Colonic mucosa (tissue), 4 donors: Measurements from ENCODE around the gene SHB. TPM values are rescaled to one million over a fixed set of nuclear protein-coding genes. Genes with fewer than 3 reads are reported as not detected.

Experiments
- DNase-seq: peaks from one replicate; pipeline ENCODE4 v3.0.0-alpha.2; 2020
- H3K27ac ChIP-seq: fragments of 200-600 bp; one replicate; pipeline ENCODE4 v1.8.0; 2021
- H3K27me3 ChIP-seq: fragments of 200-600 bp; one replicate; pipeline ENCODE4 v1.8.0; 2021
- H3K36me3 ChIP-seq: fragments of 200-600 bp; one replicate; pipeline ENCODE4 v1.8.0; 2021
- H3K4me1 ChIP-seq: fragments of 200-600 bp; one replicate; pipeline ENCODE4 v1.8.0; 2021; ENCODE audit warnings: mild to moderate bottlenecking
- H3K4me3 ChIP-seq: fragments of 200-600 bp; one replicate; pipeline ENCODE4 v1.8.0; 2021
- H3K9ac ChIP-seq, 2 donors: one replicate each; pipeline ENCODE4 v1.7.0; 2013; ENCODE audit warnings: control low read depth in 2 of 2, low read depth in 2 of 2, low read length in 2 of 2
- H3K9me3 ChIP-seq: fragments of 200-600 bp; one replicate; pipeline ENCODE4 v1.8.0; 2021
- intact Hi-C: fragments of 100-400 bp; cut with DNase I; formaldehyde crosslinking; loops from one replicate; pipeline ENCODE4 v1.14.1; 2022
- total RNA-seq, 2 donors: library from RNA; stranded (reverse); fragmentation: NEBNext Ultra II Directional in 1 of 2; extraction: Animal tissue kit (Norgen Biotek cat#: 25700) in 1 of 2; gene quantifications; one replicate each; pipeline ENCODE4 v1.2.1, GENCODE V29; 2021
- TF ChIP-seq, protein P1 (sequence below): fragments of 200-600 bp; IDR thresholded peaks from one replicate; pipeline ENCODE4 v1.8.0; 2022; ENCODE audit warnings: antibody characterized with exemption, mild to moderate bottlenecking
- donor health status: healthy.
- donor health status: DM: no; HTN: no; CAD: no.
- donor health status: DM: no; HTN: no; CAD: no.

The SHB gene
- total RNA-seq, 2 donors from 2014 or later = 17.4 to 24.0 TPM

DNA sequence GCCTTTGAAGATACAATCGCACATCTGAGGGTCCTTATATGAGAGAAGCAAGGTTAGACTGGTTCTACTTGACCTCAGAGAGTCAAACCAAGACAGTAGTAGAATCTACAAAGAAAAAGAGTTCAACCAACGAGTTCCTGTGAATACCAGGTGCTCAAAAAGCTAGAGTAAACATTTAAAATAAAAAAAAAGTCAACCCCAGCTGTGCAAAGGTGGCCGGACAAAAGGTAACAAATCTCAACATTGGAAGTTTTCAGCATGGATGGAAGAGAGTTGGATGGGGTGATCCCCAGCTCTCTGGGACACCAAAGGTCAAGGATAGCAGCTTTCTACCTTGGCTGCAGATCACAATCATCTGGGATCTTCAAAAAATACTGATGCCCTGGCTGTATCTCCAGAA, 14.4 kb downstream of the SHB start:
- Histone ChIP-seq H3K4me3 (no peak overlapping the region), H3K27me3 (no peaks in the 10 kb centered on the region), H3K4me1 (no peaks in the 10 kb centered on the region), H3K9ac (no peak overlapping the region), H3K27ac (no peak overlapping the region), H3K9me3 (no peaks in the 10 kb centered on the region), H3K36me3 (peaks cover 3% of the 10 kb centered on the region)
- TF ChIP-seq, protein P1, sequence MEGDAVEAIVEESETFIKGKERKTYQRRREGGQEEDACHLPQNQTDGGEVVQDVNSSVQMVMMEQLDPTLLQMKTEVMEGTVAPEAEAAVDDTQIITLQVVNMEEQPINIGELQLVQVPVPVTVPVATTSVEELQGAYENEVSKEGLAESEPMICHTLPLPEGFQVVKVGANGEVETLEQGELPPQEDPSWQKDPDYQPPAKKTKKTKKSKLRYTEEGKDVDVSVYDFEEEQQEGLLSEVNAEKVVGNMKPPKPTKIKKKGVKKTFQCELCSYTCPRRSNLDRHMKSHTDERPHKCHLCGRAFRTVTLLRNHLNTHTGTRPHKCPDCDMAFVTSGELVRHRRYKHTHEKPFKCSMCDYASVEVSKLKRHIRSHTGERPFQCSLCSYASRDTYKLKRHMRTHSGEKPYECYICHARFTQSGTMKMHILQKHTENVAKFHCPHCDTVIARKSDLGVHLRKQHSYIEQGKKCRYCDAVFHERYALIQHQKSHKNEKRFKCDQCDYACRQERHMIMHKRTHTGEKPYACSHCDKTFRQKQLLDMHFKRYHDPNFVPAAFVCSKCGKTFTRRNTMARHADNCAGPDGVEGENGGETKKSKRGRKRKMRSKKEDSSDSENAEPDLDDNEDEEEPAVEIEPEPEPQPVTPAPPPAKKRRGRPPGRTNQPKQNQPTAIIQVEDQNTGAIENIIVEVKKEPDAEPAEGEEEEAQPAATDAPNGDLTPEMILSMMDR = no peak
- no peak for DNase-seq
- intact Hi-C loops = no loop called here

DNA sequence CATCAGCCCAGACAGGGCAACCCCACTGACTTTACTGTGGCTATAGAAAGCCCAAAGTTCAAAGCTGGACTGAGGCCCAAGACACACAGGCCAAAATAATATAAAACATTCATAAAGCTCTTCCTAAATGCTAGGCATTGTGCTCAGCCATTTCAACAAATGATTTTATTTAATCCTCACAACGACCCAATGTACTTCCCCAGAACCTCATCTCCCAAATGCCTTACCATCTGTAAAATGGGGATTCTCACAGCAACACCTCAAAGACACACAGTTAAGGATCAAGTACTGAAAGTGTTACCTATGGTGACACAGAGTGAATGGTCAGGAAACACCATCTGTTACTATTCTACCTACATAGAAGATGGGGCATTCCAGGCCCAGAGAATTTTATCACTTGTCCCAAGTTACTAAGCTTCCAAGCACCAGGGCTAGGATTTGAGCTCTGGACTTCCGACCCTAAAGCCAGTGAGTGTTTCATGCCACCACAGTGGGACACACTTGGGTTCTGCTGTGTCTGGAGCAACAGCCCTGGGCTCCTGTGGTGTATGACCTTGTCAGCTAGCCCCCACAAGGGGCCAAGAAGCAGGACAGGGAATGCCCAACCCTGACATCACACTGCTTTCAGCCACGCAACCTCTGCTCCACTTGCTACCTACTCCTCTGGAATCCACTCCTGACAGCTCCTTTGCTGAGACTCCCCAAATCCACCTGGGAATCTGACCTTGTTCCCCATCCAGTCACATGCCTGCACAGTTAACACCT, 15.1 kb downstream of the SHB start:
- Histone ChIP-seq H3K27me3 (no peaks in the 10 kb centered on the region), H3K36me3 (peaks cover 3% of the 10 kb centered on the region), H3K27ac (no peak overlapping the region), H3K4me1 (peaks cover 2% of the 10 kb centered on the region), H3K9me3 (no peaks in the 10 kb centered on the region), H3K4me3 (no peak overlapping the region), H3K9ac (no peak overlapping the region)
- TF ChIP-seq, protein P1 = no peak
- intact Hi-C loops = no loop called here
- DNase-seq = no peak

DNA sequence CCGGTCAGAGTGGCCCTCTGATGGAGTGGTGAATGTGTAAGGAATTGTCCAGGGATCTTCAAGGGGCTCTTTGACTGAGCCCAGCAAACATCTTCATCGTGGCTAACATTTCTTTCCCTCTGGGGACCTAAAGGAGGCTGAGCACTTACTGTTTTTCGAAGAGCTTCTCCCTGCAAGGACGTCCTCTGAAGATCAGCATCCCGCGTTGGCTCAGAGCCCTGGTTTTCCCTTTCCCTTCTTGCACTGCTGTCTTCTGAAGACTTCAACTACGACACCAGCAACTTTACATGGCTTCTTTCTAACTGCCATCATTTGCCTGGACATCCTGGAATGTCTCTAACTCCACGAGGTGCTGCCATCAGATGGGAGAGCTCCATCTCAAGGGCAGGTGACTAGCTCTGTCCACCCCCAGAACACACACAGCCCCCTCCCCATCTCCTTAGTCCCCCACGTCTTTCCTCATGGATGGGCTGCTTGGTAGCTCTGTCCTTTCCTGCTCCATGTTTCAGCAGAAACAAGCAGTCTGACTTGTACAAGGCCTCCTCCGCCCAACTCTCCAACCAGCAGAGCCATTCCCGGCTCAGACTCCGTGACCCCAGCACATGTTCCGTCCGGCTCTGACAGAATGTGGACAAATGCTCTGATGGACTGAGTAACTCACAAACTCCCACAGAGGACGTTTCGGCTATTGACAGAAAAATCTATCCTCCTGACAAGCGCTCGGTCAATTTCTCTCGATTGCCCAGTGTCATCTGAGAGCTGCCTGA, 17.1 kb downstream of the SHB start:
- Histone ChIP-seq H3K4me1 (peaks cover 17% of the 10 kb centered on the region), H3K4me3 (no peak overlapping the region), H3K36me3 (peaks cover 3% of the 10 kb centered on the region), H3K9ac (no peak overlapping the region), H3K9me3 (no peaks in the 10 kb centered on the region), H3K27me3 (no peaks in the 10 kb centered on the region), H3K27ac (no peak overlapping the region)
- TF ChIP-seq, protein P1 = no peak
- intact Hi-C loops = no loop called here
- no peak for DNase-seq

DNA sequence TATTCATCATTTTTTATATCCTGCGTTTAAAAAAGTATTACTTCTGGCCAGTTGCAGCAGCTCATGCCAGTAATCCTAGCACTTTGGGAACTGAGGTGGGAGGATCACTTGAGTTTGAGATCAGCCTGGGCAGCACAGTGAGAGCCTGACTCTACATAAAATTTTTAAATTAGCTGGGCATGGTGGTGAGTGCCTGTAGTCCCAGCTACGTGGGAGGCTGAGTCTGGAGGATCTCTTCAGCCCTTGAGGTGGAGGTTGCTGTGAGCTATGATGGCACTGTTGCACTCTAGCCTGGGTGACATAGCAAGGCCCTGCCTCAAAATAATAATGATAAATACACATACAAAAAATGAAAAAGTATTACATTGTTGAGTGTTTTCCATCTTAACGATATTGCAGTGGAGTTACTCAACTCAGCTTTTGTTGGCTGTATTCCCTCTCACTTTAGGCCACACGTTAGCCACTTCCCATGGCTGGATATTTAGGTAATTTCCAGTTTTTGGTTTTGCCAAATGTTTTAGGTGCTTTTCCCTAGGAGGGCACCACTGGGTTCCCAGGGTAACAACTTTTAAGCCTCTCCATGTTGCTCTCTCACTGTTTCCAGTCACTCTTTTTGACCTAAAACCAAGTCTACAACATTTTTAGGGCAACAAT, 20.6 kb downstream of the SHB start:
- no peak for DNase-seq
- Histone ChIP-seq H3K27me3 (no peaks in the 10 kb centered on the region), H3K27ac (peak overlapping the region; percentile 80), H3K36me3 (no peaks in the 10 kb centered on the region), H3K9ac (no peak overlapping the region), H3K9me3 (no peaks in the 10 kb centered on the region), H3K4me1 (peaks cover 20% of the 10 kb centered on the region), H3K4me3 (no peak overlapping the region)
- intact Hi-C loops = no loop called here
- TF ChIP-seq, protein P1 = no peak
